NCI-H1092 treated with DMSO at 0.1 percent for 48 hours (cell line): ENCODE data around the gene TM4SF4.
A peak's percentile ranks its signal among the peaks of the same experiment; 100 is the strongest.
"Not testable (repeated sequence)": the region's sequence is repeated elsewhere in the genome, so short reads cannot be mapped to it uniquely, and the experiment has no call there.

Experiments used
- DNase-seq: peaks from one replicate; lab custom pipeline; 2025; lab: John Stamatoyannopoulos, UW

TM4SF4 gene, protein sequence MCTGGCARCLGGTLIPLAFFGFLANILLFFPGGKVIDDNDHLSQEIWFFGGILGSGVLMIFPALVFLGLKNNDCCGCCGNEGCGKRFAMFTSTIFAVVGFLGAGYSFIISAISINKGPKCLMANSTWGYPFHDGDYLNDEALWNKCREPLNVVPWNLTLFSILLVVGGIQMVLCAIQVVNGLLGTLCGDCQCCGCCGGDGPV

GRCh38 chr3:149474250-149474817, at the start of gene TM4SF4:
Gene TM4SF4 (plus strand): TSS chr3:149474697. CDS start chr3:149474878, 181 bp downstream.
- DNase-seq: no peak

DNA sequence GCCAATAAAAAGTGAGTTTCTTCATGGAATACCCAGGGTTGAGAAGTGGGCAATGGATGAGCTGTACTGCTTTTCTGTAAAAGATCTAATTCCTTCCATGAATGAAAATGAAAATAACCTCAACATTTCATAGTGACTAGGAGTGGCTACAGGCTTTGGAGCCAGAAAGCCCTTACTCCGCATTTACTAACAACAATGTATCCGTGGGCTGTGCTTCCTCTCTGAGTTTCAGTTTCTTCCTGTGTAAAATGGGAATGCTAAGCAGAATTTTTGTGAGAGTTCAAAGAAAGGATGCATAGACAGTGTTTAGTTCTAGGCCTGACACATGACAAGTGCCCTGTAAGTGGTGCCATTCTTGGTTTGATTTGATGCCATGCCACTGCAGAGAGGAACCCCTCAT, 49.6 kb upstream of the TM4SF4 start:
- no peak for DNase-seq

GRCh38 chr3:149426325-149426724, 48.2 kb upstream of the TM4SF4 start:
- DNase-seq: no peak

GRCh38 chr3:149428087-149428486, 46.4 kb upstream of the TM4SF4 start:
- no peak for DNase-seq

DNA sequence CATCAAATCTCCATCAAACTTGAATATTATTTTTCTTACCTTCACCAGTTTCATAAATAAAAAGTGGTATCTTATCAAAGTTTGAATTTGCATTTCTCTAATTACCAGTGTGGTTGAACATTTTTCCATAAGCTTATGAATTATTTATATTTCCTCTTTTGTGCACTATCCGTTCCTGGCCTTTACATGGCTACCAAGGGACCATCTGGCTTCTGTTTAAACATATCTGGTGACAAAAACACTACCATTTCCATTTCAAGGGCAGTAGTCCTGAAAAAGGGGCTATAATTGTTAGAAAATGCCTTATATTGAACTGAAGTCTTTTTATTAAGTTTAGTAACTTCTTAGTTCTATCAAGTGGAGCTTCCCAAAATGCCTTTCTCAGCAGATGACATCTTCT, 44.3 kb upstream of the TM4SF4 start:
- peak; percentile 23 for DNase-seq

GRCh38 chr3:149432149-149432548, 42.3 kb upstream of the TM4SF4 start:
- no peak for DNase-seq

DNA sequence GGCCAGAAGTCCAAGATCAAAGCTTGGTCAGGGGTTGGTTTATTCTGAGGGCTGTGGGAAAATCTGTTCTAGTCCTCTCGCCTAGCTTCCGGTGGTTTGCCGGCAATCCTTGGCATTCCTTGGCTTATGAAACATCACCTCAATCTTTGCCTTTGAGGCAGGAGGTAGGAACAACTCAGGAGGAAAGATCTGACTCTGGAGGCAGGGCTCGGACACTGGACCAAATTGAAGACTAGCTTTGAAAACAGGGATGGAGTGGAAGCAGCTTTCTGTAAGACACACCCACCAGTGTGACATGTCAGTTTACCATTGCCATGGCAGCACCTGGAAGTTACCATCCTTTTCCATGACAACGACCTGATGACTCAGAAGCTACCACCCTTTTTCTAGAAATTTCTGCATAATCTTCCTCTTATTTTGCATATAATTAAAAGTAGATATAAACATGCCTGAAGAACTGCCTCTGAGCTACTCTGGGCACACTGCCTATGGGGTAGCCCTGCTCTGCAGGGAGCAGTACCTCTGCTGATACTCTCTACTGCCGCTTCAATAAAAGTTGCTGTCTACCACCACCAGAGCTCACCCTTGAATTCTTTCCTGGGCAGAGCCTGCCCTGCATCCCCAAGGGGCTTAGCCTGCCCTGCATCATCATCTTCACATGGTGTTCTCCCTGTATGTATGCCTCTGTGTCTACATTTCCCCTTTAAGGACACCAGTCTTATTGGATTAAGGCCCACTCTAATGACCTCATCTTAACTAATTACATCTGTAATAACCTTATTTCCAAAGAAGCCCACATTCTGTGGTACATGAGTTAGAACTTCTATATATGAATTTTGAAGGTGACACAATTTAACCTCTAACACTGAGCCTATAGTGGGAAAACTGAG, 38.3 kb upstream of the TM4SF4 start:
- DNase-seq: no peak

- DNase-seq: no peak
Observed at GRCh38 chr3:149437286-149437685, 37.2 kb upstream of the TM4SF4 start.

GRCh38 chr3:149437710-149438109, 36.8 kb upstream of the TM4SF4 start:
- no peak for DNase-seq

- DNase-seq: no peak
Observed at GRCh38 chr3:149438981-149439380, 35.5 kb upstream of the TM4SF4 start.

GRCh38 chr3:149441642-149442041, 32.9 kb upstream of the TM4SF4 start:
- DNase-seq: no peak

DNA sequence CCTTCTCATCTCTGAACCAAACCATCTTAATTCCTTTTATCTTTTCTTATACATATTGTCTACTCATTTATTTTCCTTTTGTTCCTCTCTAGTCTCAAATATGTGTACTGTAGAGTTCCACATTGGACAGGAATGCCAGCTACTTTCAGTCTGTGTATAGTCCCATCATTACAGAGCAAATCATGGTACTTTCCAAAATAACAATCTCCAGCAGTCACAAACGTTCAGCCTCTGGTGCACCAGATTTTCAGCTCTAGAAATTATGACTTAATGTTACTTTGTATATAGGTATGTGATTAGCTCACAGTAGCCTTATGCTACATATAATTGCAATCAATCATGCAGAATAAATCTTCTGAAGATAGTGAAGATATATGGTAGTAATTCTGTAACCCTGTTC, 32.5 kb upstream of the TM4SF4 start:
- no peak for DNase-seq

DNA sequence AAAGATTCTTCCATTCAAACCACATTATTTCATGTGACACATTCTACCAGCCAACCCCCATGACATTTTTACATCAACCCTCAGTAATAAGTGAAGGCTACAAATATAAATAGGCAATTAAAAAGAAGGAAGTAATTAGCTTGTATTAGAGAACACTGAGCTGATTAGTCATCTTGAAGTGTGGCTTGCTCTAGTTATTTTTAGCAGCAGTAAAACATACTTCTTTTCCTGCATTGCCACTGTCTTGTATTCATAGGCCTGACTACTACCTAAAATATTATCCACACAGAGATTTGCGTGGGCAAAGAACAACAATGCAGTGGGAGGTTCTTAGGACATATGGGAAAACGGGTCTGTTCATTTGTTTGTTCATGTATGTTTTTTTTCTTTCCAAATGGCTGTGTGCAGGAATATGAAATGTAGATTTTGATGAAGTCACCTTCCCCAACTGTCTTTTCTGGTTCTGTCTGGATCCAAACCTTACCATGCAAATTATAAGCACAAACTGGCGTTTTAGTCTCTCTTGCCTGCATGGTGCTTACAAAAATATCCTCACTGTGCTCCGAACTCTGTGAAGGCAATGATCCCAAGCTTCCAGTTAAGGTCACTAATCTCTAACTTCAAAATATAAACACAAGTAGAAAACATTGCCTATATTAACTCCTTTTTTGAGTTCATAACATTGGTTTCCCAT, 31.5 kb upstream of the TM4SF4 start:
- no peak for DNase-seq

DNA sequence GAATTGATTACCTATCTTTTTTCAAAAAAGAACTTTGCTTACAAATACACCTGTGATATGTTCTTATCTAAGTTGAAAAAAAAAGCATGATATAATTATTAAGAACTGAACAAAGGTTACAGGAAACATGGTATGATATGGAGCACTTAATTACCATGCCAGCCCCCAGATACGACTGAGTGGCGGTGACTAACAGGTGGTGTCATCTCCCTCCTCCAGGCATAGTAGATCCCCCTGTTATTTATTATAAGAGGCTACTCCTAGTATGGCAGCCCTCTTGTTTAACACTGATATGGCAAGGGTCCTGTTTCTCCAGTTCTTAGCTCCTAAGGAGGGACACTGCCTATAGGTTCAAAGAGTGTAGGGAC, 31.0 kb upstream of the TM4SF4 start:
- DNase-seq: no peak

GRCh38 chr3:149444867-149445266, 29.6 kb upstream of the TM4SF4 start:
- DNase-seq: not testable (repeated sequence)

DNA sequence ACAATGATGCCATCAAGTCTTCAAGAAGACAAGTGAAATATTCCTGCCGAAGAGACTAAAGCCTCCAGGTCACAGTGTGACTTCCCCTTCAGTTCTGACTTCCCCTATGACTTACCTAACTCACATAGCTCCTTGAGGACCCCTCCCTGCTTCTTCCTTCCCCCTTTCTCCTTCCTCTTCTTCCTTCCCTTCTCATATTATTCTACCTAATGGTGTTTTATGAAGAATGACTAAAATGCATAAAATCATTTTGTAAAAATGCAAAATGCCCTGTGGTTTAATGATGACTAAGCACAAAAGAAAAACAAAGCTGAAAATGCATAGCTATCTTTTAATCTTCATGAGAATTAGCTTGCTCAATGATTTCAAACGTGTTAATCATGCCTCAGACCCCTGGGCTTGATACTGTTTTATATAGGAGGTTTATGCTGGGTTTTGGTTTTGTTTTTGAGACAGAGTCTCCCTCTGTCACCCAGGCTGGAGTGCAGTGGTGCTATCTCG, 26.1 kb upstream of the TM4SF4 start:
- DNase-seq: no peak

DNA sequence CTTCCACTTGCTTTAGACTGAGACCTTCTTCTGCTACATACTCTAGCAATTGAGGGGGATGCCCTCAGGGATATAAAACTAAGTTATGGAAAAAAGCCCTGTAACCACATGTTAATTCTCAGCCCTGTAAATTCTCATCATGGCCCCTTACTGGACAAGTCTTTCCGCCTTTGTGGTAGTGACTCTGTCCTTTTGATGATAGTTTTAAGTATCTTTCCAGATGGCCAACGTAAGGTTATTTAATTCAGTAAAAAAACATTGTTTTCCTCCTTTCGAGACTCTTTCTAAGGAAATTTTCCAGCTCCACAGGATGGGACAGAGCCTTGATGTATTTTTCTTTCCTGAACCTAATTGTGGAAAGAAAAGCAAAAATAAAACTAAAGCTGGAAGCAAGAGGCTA, 25.3 kb upstream of the TM4SF4 start:
- DNase-seq: no peak

DNA sequence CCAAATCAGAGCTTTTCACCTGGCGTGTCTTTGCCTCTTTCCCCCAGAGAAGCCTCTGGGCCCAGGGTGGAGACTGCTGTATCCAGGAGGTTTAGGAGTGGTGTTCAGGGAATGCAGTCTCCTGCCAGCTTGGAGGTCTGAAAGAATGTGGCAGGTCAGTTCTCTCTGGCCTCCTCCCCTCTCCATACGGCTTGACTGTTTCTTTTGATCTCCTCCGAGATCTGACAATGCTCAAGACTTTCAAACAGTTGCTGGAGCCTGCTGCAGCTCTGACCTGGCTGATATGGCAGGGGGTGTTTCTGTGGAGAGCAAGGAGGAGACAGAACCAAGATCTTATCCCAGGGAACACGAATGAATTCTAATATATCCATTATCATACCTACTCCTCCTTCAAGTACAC, 24.7 kb upstream of the TM4SF4 start:
- no peak for DNase-seq

DNA sequence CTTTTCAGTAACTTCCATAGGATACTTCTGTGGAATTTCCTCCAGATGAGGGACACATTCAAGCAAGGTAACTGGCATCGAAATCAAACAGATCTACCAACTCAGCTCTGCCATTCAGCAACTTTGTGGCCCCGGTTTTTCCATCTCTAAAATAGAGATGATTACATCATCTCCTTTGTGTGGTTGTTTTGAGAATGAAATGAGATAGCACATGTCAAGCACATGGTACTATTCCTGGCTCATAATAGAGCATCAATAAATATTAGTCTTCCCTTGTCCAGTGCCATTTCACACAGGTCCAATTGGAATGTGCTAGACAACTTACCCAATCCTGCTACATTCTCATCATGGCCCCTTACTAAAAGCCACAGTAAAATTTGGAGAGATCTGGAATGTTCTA, 24.2 kb upstream of the TM4SF4 start:
- DNase-seq: no peak

DNA sequence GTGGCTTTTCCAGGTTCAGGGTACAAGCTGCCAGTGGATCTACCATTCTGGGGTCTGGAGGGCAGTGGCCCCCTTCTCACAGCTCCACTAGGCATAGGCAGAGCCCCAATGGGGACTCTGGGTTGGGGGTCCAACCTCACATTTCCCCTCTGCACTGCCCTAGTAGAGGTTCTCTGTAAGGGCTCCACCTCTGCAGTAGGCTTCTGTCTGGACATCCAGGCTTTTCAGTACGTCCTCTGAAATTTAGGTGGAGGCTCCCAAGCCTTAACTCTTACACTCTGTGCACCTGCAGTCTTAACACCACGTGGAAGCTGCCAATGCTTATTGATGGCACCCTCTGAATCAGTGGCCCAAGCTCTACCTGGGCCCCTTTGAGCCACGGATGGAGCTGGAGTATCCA, 22.5 kb upstream of the TM4SF4 start:
- DNase-seq: no peak

- no peak for DNase-seq
Observed at GRCh38 chr3:149453140-149453805, 21.2 kb upstream of the TM4SF4 start.

DNA sequence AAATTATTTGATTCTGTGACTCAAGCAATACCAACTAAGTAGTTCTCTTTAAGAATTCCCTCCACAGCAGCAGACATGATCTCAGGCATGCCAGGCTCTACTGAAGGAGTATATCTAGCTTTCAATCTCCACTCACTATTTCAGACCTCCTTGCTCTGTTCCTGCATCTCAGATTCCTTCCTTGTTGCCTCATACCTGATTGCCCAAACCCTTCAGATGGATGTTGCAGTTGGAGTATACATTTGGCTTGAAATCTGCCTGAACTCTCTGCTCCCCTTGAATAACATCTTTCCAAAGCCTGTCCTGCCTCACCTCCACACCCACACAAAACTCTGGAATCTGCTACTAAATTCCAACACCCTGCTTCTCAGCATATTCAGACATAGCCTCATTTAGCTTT, 19.8 kb upstream of the TM4SF4 start:
- DNase-seq: no peak
